ENCODE measurements around the gene GSTO1. TPM values are rescaled to one million over a fixed set of nuclear protein-coding genes. Genes with fewer than 3 reads are reported as not detected.

Gene GSTO1
- total and polyA plus RNA-seq, 3 donors from 2014 or later: 10.0 to 35.2 (median 16.4) TPM

DNA sequence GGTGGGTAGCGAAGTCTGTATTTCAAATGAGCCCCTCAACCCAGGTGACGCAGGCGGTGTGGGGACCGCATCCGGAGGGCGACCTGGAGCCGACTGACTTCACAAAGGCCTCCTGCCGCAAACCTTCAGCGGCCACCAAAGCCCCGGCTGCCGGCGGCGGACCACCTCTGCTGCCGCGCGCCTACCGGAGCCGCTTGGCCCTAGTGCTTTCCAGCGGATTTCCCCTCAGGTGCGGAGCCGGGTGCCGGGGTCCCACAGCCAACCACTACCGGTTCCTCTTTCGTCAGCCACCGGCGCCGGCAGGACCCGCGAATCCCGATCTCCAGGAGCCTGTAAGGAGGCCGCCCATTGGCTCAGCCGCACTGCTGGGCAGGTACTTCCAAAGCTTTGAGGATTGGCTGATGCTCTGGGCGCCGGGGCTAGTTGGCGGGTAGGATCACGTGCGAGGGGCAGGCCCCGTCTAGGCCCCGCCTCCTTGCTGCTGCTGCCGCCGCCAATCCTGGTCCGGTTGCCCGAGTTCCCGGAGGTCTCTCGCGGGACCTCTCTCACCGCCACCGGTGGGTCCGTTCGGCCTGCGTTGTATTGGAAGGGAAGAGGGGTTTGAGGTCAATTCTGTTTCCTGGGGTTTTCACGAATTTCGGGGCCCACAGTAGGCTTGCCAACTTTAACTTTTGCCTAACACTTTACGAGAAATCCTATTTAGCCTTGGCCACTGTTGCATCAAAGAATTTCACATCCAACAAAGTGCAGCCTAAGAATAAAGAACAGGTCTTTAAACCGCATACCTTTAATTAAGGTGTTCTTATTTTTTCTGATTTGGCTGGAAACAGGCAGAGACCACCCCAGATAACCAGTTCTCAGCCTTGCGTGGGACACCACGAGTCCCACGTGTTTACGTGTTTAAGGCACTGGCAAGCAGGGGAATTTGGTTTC, 14.3 kb downstream of the GSTO1 start, which contains the start of gene GSTO2:
Gene GSTO2, plus strand, starts transcription at position 472 of the 933 bp plus-strand sequence. CDS start 5,732 bp downstream, outside the sequence.
- intact Hi-C loops (cut with DNase I; ENCODE audit: low total_unique reads): no loop called here
- Histone ChIP-seq H3K4me1 (peaks cover 12% of the 10 kb centered on the region), H3K36me3 (ENCODE audit: low read depth, missing control alignments) (no peaks in the 10 kb centered on the region), H3K9me3 (no peaks in the 10 kb centered on the region), H3K27ac (peak within 1 kb of the TSS; percentile 60 to 81), H3K4me3 (peak within 1 kb of the TSS; percentile 83 to 88), H3K27me3 (no peaks in the 10 kb centered on the region)
- WGBS, 2 donors: 1 to 2% methylated on average over 18 to 42 of the region's 59 CpGs
- peak; percentile 100 for DNase-seq
- peak; percentile 67 for TF ChIP-seq POLR2A (IDR thresholded peaks at IDR 0.05)
- TF ChIP-seq, protein P1, sequence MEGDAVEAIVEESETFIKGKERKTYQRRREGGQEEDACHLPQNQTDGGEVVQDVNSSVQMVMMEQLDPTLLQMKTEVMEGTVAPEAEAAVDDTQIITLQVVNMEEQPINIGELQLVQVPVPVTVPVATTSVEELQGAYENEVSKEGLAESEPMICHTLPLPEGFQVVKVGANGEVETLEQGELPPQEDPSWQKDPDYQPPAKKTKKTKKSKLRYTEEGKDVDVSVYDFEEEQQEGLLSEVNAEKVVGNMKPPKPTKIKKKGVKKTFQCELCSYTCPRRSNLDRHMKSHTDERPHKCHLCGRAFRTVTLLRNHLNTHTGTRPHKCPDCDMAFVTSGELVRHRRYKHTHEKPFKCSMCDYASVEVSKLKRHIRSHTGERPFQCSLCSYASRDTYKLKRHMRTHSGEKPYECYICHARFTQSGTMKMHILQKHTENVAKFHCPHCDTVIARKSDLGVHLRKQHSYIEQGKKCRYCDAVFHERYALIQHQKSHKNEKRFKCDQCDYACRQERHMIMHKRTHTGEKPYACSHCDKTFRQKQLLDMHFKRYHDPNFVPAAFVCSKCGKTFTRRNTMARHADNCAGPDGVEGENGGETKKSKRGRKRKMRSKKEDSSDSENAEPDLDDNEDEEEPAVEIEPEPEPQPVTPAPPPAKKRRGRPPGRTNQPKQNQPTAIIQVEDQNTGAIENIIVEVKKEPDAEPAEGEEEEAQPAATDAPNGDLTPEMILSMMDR (IDR thresholded peaks at IDR 0.05): no peak

DNA sequence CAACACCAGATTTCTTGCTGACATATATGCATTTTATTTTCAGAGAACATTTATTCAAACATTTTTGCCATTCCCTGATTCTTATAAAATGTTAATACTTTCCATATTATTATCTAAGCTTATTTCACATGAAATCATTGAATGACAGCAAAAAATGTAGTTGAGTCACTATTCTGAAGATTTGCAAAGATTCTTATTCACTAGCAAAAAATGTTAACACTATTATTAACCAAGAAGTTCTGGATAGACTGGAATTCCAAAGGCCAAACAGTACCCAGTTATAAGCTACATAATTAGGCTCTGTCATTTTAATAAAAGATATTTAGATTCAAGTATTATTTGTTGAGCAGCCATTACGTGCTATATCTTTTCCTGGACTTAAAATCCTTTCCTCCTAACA, 18.6 kb downstream of the GSTO1 start:
- intact Hi-C loops (cut with DNase I; ENCODE audit: low total_unique reads): no loop called here
- H3K36me3 ChIP-seq (ENCODE audit: low read depth, missing control alignments): no peaks in the 10 kb centered on the region
- no peak overlapping the region for H3K27ac ChIP-seq
- no peak overlapping the region for H3K4me3 ChIP-seq
- WGBS, 2 donors: 81 to 95% methylated on average over 1 of the region's 1 CpG
- H3K4me1 ChIP-seq: peaks cover 6% of the 10 kb centered on the region
- H3K27me3 ChIP-seq: no peaks in the 10 kb centered on the region
- no peak for DNase-seq
- H3K9me3 ChIP-seq: no peaks in the 10 kb centered on the region
- no peak for TF ChIP-seq POLR2A (IDR thresholded peaks at IDR 0.05)
- TF ChIP-seq, protein P1 (IDR thresholded peaks at IDR 0.05): no peak

DNA sequence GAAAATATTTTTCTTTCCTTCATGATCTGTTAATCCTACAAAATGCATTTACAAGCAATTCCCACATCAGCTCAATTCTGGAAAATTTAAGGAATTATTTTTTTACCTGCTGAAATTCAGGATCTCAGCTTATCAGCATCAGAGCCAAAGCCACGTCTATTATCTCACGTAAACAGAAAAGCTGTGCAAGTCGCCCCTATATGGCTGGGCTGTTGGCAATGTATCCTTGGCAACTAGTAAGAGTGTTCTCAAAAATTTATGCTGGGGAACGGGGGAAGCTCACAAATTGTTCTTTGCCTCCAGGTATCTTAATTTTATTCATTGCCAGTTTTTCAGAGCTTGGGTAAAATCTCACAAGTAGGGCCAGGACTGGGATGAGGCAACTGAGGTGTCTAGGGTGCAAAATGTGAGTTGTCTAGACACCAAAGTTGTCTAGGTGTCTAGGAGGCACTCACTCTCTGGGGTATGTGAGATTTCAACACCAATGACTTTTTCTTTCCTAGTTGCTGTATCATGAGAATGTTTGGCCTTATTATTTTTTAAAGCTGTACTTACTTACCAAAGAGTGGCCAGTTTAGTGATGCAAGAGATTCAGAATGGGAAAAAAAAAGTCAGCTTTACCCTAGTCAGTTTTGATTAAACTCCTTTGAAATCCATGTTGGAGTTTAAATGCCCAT, 19.3 kb downstream of the GSTO1 start:
- intact Hi-C loops (cut with DNase I; ENCODE audit: low total_unique reads): no loop called here
- peak overlapping the region in 1 of 2 donors; percentile 60 for H3K4me3 ChIP-seq
- TF ChIP-seq POLR2A (IDR thresholded peaks at IDR 0.05): no peak
- TF ChIP-seq, protein P1 (IDR thresholded peaks at IDR 0.05): no peak
- peaks cover 4% of the 10 kb centered on the region for H3K4me1 ChIP-seq
- H3K27ac ChIP-seq: no peak overlapping the region
- DNase-seq: no peak
- WGBS, 2 donors: 74 to 88% methylated on average over 4 of the region's 4 CpGs
- H3K27me3 ChIP-seq: no peaks in the 10 kb centered on the region
- H3K9me3 ChIP-seq: no peaks in the 10 kb centered on the region
- no peaks in the 10 kb centered on the region for H3K36me3 ChIP-seq (ENCODE audit: low read depth, missing control alignments)

DNA sequence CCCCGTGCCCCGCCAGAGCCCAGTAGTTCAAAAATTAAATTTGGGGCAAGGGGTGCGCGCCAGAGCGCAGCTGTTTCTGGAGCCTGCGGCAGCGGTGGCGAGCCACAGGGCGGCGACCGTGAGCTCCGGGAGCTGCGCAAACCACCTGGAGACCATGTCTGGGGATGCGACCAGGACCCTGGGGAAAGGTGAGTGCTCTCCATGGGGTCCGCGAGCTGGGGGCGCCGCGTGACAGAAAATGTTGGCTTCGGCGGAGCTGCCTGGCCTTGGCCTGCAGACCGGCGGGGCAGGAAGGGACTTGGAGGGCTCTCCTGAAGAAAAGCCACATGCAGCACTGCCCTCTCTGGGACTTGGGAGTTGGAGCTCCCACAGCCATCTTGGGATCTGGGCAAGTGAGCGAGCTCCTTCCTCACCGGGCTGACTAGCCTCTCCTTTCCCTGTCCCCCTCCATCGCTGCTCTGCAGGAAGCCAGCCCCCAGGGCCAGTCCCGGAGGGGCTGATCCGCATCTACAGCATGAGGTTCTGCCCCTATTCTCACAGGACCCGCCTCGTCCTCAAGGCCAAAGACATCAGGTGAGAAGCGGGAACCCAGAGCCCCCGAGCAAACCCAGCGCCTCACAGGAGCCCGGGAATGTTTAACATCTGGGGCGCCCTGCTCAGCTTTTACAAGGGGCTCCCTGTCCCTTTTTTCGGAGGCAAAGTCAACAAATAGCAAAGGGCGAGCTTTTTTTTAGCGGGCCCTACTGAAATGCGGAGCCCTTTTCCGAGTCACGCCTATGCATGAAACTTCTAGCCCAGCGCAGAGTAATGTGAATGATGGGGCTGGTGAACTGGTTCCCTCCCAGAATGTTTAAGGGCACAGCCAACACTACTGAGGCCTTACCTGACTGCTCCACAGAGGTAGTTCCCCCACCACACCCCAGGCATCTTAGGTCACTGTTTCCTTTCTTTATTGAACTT, 20.4 kb downstream of the GSTO1 start:
- Histone ChIP-seq H3K4me3 (peak overlapping the region; percentile 7 to 60), H3K27ac (peak overlapping the region in 1 of 2 donors; percentile 62), H3K4me1 (no peaks in the 10 kb centered on the region), H3K9me3 (no peaks in the 10 kb centered on the region), H3K27me3 (no peaks in the 10 kb centered on the region), H3K36me3 (ENCODE audit: low read depth, missing control alignments) (no peaks in the 10 kb centered on the region)
- TF ChIP-seq, protein P1 (IDR thresholded peaks at IDR 0.05): peak; percentile 61 to 78 (median 65)
- no peak for TF ChIP-seq POLR2A (IDR thresholded peaks at IDR 0.05)
- intact Hi-C loops (cut with DNase I; ENCODE audit: low total_unique reads): no loop called here
- DNase-seq: peak; percentile 68
- WGBS, 2 donors: 23 to 26% methylated on average over 25 to 42 of the region's 42 CpGs

Measured in testis (tissue), 3 donors.